ENCODE data around the gene LPP. TPM values are rescaled to one million over a fixed set of nuclear protein-coding genes. Genes with fewer than 3 reads are reported as not detected.

The LPP gene
- total and polyA plus RNA-seq, 4 donors = 11.1 to 219 (median 66.5) TPM

DNA sequence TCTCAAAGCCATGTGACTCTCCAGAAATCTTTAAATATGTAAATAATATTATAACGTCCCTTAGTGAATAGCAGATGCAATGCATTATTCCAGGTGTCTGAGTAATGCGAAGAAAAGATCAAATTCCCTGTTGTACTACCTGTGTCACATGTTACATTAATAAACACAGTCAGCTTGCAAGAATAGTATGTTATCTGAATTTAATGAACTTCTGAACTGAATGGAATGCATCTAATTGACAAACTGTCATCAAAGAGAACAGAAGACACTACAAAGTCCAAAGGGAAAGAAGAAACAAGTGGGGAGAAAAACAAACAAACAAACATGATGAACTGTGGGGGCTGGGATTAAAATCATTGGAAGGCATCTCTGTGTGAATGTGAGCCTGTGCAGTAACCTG is 508.8 kb downstream of the LPP start:
- Histone ChIP-seq H3K9ac (ENCODE audit: insufficient read depth in 1 of 2, low read length in 2 of 2) (no peak overlapping the region), H3K27me3 (ENCODE audit: control insufficient read depth in 3 of 3, insufficient read depth in 3 of 3, low read length in 2 of 3) (no peaks in the 10 kb centered on the region), H3K36me3 (ENCODE audit: control insufficient read depth in 4 of 4, insufficient read depth in 4 of 4, low read length in 4 of 4) (no peaks in the 10 kb centered on the region), H3K9me3 (ENCODE audit: control insufficient read depth in 4 of 4, insufficient read depth in 3 of 4, low read length in 3 of 4) (no peaks in the 10 kb centered on the region), H3K4me3 (no peak overlapping the region), H3K27ac (ENCODE audit: low read depth in 1 of 2, low read length in 1 of 2) (no peak overlapping the region), H3K4me1 (ENCODE audit: control insufficient read depth in 5 of 5, insufficient read depth in 5 of 5, low read length in 5 of 5) (peaks cover 0 to 20% (median 0%) of the 10 kb centered on the region in 5 donors)
- DNase-seq (no peak), ATAC-seq (ENCODE audit: insufficient read depth, low FRiP score) (no peak)
- WGBS, 2 donors = 86 to 89% methylated on average over 2 of the region's 2 CpGs
- TF ChIP-seq, protein P1, sequence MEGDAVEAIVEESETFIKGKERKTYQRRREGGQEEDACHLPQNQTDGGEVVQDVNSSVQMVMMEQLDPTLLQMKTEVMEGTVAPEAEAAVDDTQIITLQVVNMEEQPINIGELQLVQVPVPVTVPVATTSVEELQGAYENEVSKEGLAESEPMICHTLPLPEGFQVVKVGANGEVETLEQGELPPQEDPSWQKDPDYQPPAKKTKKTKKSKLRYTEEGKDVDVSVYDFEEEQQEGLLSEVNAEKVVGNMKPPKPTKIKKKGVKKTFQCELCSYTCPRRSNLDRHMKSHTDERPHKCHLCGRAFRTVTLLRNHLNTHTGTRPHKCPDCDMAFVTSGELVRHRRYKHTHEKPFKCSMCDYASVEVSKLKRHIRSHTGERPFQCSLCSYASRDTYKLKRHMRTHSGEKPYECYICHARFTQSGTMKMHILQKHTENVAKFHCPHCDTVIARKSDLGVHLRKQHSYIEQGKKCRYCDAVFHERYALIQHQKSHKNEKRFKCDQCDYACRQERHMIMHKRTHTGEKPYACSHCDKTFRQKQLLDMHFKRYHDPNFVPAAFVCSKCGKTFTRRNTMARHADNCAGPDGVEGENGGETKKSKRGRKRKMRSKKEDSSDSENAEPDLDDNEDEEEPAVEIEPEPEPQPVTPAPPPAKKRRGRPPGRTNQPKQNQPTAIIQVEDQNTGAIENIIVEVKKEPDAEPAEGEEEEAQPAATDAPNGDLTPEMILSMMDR (IDR thresholded peaks at IDR 0.05; ENCODE audit: control extremely low read depth, extremely low read depth) = no peak

DNA sequence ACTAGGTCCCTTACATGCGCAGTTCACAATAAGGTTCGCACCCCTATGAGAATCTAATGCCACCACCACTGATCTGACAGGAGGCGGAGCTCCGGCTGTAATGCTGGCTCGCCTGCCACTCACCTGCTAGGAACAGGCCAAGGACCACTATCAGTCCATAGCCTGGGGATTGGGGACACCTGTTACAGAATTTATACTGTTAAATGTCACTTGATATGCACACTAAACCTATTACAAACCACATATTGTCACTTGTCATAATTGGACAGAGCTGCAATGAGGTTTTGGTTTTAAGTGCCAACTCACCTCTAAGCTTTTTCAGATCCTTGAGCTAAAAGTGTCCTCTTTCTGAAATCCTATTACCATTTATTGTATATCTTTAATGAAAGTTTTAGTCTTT is 509.9 kb downstream of the LPP start:
- Histone ChIP-seq H3K27me3 (ENCODE audit: control insufficient read depth in 3 of 3, insufficient read depth in 3 of 3, low read length in 2 of 3) (no peaks in the 10 kb centered on the region), H3K4me1 (ENCODE audit: control insufficient read depth in 5 of 5, insufficient read depth in 5 of 5, low read length in 5 of 5) (peaks cover 0 to 15% (median 0%) of the 10 kb centered on the region in 5 donors), H3K4me3 (no peak overlapping the region), H3K9ac (ENCODE audit: insufficient read depth in 1 of 2, low read length in 2 of 2) (no peak overlapping the region), H3K9me3 (ENCODE audit: control insufficient read depth in 4 of 4, insufficient read depth in 3 of 4, low read length in 3 of 4) (no peaks in the 10 kb centered on the region), H3K36me3 (ENCODE audit: control insufficient read depth in 4 of 4, insufficient read depth in 4 of 4, low read length in 4 of 4) (no peaks in the 10 kb centered on the region), H3K27ac (ENCODE audit: low read depth in 1 of 2, low read length in 1 of 2) (no peak overlapping the region)
- DNase-seq (no peak), ATAC-seq (ENCODE audit: insufficient read depth, low FRiP score) (no peak)
- TF ChIP-seq, protein P1 (IDR thresholded peaks at IDR 0.05; ENCODE audit: control extremely low read depth, extremely low read depth) = no peak
- WGBS, 2 donors = 97 to 99% methylated on average over 5 of the region's 5 CpGs

DNA sequence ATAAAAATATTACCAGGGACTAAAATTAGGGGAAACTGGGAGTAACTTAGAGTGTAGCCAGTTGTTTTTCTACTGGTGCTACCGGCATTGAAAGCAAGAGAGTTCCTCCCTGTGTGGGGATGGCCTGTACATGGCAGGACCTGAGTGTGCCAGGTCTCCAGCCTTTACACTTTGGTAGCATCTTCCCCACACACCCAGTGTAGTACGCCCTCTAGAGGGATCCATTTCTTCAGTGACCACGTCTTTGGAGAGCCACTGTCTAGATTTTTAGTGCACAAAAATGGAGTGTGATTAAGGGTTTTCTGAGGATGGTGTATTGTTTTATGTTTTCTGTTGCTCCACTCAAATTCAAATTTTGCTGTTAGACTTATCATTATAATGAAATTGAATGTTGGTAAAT is 510.8 kb downstream of the LPP start:
- WGBS, 2 donors = 91 to 93% methylated on average over 3 of the region's 3 CpGs
- TF ChIP-seq, protein P1 (IDR thresholded peaks at IDR 0.05; ENCODE audit: control extremely low read depth, extremely low read depth) = no peak
- no peak overlapping the region for H3K9ac ChIP-seq (ENCODE audit: insufficient read depth in 1 of 2, low read length in 2 of 2)
- H3K9me3 ChIP-seq (ENCODE audit: control insufficient read depth in 4 of 4, insufficient read depth in 3 of 4, low read length in 3 of 4) = no peaks in the 10 kb centered on the region
- no peak for DNase-seq
- no peak overlapping the region for H3K4me3 ChIP-seq
- H3K27me3 ChIP-seq (ENCODE audit: control insufficient read depth in 3 of 3, insufficient read depth in 3 of 3, low read length in 2 of 3) = no peaks in the 10 kb centered on the region
- H3K4me1 ChIP-seq (ENCODE audit: control insufficient read depth in 5 of 5, insufficient read depth in 5 of 5, low read length in 5 of 5) = peaks cover 0 to 10% (median 0%) of the 10 kb centered on the region in 5 donors
- H3K27ac ChIP-seq (ENCODE audit: low read depth in 1 of 2, low read length in 1 of 2) = no peak overlapping the region
- H3K36me3 ChIP-seq (ENCODE audit: control insufficient read depth in 4 of 4, insufficient read depth in 4 of 4, low read length in 4 of 4) = no peaks in the 10 kb centered on the region
- no peak for ATAC-seq (ENCODE audit: insufficient read depth, low FRiP score)

DNA sequence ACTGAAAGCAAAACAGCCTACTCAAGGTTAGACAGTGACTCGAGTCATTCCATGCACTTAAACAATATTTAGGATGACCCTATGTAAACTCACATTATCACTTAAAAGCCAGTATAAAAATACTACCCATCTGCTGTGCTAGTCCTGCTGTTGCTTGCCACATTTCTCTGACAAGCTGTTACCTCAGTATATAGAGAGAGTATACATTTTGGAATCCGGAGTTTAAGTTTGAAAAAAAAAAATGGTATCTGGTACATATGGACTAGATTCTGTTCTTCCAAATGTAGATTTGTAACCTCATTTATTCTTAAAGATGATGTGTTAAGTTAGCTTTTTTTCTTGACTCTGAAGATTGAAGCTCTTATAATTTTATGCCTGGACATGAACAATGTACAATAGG is 514.0 kb downstream of the LPP start:
- 91 to 96% methylated on average over 2 of the region's 2 CpGs for WGBS, 2 donors
- Histone ChIP-seq H3K9me3 (ENCODE audit: control insufficient read depth in 4 of 4, insufficient read depth in 3 of 4, low read length in 3 of 4) (no peaks in the 10 kb centered on the region), H3K27me3 (ENCODE audit: control insufficient read depth in 3 of 3, insufficient read depth in 3 of 3, low read length in 2 of 3) (no peaks in the 10 kb centered on the region), H3K27ac (ENCODE audit: low read depth in 1 of 2, low read length in 1 of 2) (no peak overlapping the region), H3K4me1 (ENCODE audit: control insufficient read depth in 5 of 5, insufficient read depth in 5 of 5, low read length in 5 of 5) (peaks cover 0 to 9% (median 0%) of the 10 kb centered on the region in 5 donors), H3K9ac (ENCODE audit: insufficient read depth in 1 of 2, low read length in 2 of 2) (no peak overlapping the region), H3K4me3 (no peak overlapping the region), H3K36me3 (ENCODE audit: control insufficient read depth in 4 of 4, insufficient read depth in 4 of 4, low read length in 4 of 4) (no peaks in the 10 kb centered on the region)
- TF ChIP-seq, protein P1 (IDR thresholded peaks at IDR 0.05; ENCODE audit: control extremely low read depth, extremely low read depth) = no peak
- ATAC-seq (ENCODE audit: insufficient read depth, low FRiP score) (no peak), DNase-seq (no peak)
